GM23338 (cell line): ENCODE data around the gene RRH. TPM values are rescaled to one million over a fixed set of nuclear protein-coding genes. Genes with fewer than 3 reads are reported as not detected.

Source experiments
- ATAC-seq: fragments of 200-7000 bp; cut with Tn5 transposase; 3 replicates; pipeline ENCODE4 v1.9.1; 2020
- DNase-seq: peaks from one replicate; pipeline ENCODE4 v3.0.0-alpha.2; 2015; ENCODE audit warnings: low spot score
- H2AFZ ChIP-seq: fragments of 200-600 bp; sonication (generic); 2 replicates; pipeline ENCODE4 v1.8.0; 2016; ENCODE audit warnings: antibody characterized with exemption, mild to moderate bottlenecking, moderate library complexity
- H3F3A ChIP-seq: fragments of 200-600 bp; sonication (generic); replicated peaks from 2 replicates; pipeline ENCODE4 v1.8.0; 2017; ENCODE audit warnings: antibody characterized with exemption, mixed run types, low read depth
- H3K27ac ChIP-seq: fragments of 200-600 bp; sonication (generic); 2 replicates; pipeline ENCODE4 v1.6.1; 2016; ENCODE audit warnings: low read depth
- H3K27me3 ChIP-seq: fragments of 200-600 bp; sonication (generic); 2 replicates; pipeline ENCODE4 v1.8.0; 2016; ENCODE audit warnings: mild to moderate bottlenecking, mixed run types, moderate library complexity; ENCODE audit not compliant: insufficient read depth
- H3K36me3 ChIP-seq: fragments of 200-600 bp; sonication (generic); 2 replicates; pipeline ENCODE4 v1.8.0; 2016; ENCODE audit warnings: mild to moderate bottlenecking; ENCODE audit not compliant: insufficient read depth
- H3K4me1 ChIP-seq: fragments of 200-600 bp; sonication (generic); 2 replicates; pipeline ENCODE4 v1.8.0; 2016; ENCODE audit warnings: mild to moderate bottlenecking, moderate library complexity; ENCODE audit not compliant: insufficient read depth
- H3K4me2 ChIP-seq: fragments of 200-600 bp; sonication (generic); 2 replicates; pipeline ENCODE4 v1.7.1; 2017; ENCODE audit warnings: mixed run types
- H3K4me3 ChIP-seq: fragments of 200-600 bp; sonication (generic); 2 replicates; pipeline ENCODE4 v1.6.1; 2016; ENCODE audit warnings: mixed run types
- H3K79me2 ChIP-seq: fragments of 200-600 bp; sonication (generic); replicated peaks from 2 replicates; pipeline ENCODE4 v1.8.0; 2017; ENCODE audit warnings: mild to moderate bottlenecking; ENCODE audit not compliant: insufficient read depth
- H3K9me2 ChIP-seq: fragments of 200-600 bp; sonication (generic); 2 replicates; pipeline ENCODE4 v1.8.0; 2017; ENCODE audit not compliant: insufficient read depth
- H4K20me1 ChIP-seq: fragments of 200-600 bp; sonication (generic); replicated peaks from 2 replicates; pipeline ENCODE4 v1.8.0; 2017; ENCODE audit warnings: mild to moderate bottlenecking; ENCODE audit not compliant: insufficient read depth
- H3K27ac Mint-ChIP-seq: 2 replicates; pipeline ENCODE4 v1.8.0; 2020; ENCODE audit warnings: inconsistent platforms, mild to moderate bottlenecking, moderate library complexity, mixed read lengths
- H3K27me3 Mint-ChIP-seq: 3 replicates; pipeline ENCODE4 v1.8.0; 2022; ENCODE audit warnings: low read depth, mild to moderate bottlenecking, moderate library complexity, mixed read lengths, inconsistent platforms; ENCODE audit not compliant: insufficient read depth, poor library complexity
- H3K36me3 Mint-ChIP-seq: 3 replicates; pipeline ENCODE4 v1.8.0; 2021; ENCODE audit warnings: low read depth, mild to moderate bottlenecking, inconsistent platforms, moderate library complexity, mixed read lengths
- H3K4me1 Mint-ChIP-seq: 3 replicates; pipeline ENCODE4 v1.8.0; 2020; ENCODE audit warnings: mild to moderate bottlenecking, inconsistent platforms, mixed read lengths
- H3K4me3 Mint-ChIP-seq: 3 replicates; pipeline ENCODE4 v1.8.0; 2021; ENCODE audit warnings: moderate library complexity, mild to moderate bottlenecking, inconsistent platforms, mixed read lengths
- H3K9me3 Mint-ChIP-seq: 3 replicates; pipeline ENCODE4 v1.8.0; 2020; ENCODE audit warnings: moderate library complexity, mild to moderate bottlenecking, inconsistent platforms, mixed read lengths
- CREB1 ChIP-seq: fragments of 250-450 bp; sonication (Bioruptor Pico); IDR thresholded peaks from 2 replicates; pipeline ENCODE4 v1.5.0; 2020; ENCODE audit warnings: low read depth, mild to moderate bottlenecking, moderate library complexity
- EZH2phosphoT487 ChIP-seq: fragments of 200-600 bp; sonication (generic); IDR thresholded peaks from one replicate; pipeline ENCODE4 v1.8.1; 2018; ENCODE audit warnings: antibody characterized with exemption; ENCODE audit not compliant: unreplicated experiment
- JUNB ChIP-seq: IDR thresholded peaks from one replicate; pipeline ENCODE4 v1.6.1; 2016; ENCODE audit warnings: antibody characterized with exemption; ENCODE audit not compliant: unreplicated experiment
- NANOG ChIP-seq: IDR thresholded peaks from 2 replicates; pipeline ENCODE4 v1.6.1; 2016; ENCODE audit warnings: antibody characterized with exemption, borderline replicate concordance
- POLR2AphosphoS5 ChIP-seq: IDR thresholded peaks from 2 replicates; pipeline ENCODE4 v1.6.1; 2016; ENCODE audit warnings: antibody characterized with exemption, low read depth
- REST ChIP-seq: IDR thresholded peaks from one replicate; pipeline ENCODE4 v1.6.1; 2018; ENCODE audit warnings: antibody characterized with exemption; ENCODE audit not compliant: unreplicated experiment
- STAT1 ChIP-seq: IDR thresholded peaks from one replicate; pipeline ENCODE4 v1.6.1; 2016; ENCODE audit warnings: antibody characterized with exemption; ENCODE audit not compliant: unreplicated experiment
- ZNF114 ChIP-seq: fragments of 250-450 bp; sonication (Bioruptor Pico); IDR thresholded peaks from 2 replicates; pipeline ENCODE4 v1.5.0; 2020; ENCODE audit warnings: mild to moderate bottlenecking, moderate library complexity
- ZNF331 ChIP-seq: fragments of 250-450 bp; sonication (Bioruptor Pico); IDR thresholded peaks from 2 replicates; pipeline ENCODE4 v1.5.0; 2020; ENCODE audit warnings: low read depth, mild to moderate bottlenecking, moderate library complexity
- polyA plus RNA-seq: library from polyadenylated mRNA; unstranded; fragments of >200 nt; fragmentation: Nextera tagmentation; extraction: Ambion mirVana; gene quantifications from 2 replicates; pipeline ENCODE4 v1.2.1, GENCODE V29; 2016
- total RNA-seq: library from RNA; depleted of rRNA; stranded (reverse); fragments of >200 nt; shearing (Covaris generic); gene quantifications from 2 replicates; pipeline ENCODE4 v1.2.3, GENCODE V29; 2014
- TF ChIP-seq, protein P1 (sequence below): fragments of 250-450 bp; sonication (Bioruptor Pico); IDR thresholded peaks from 2 replicates; pipeline ENCODE4 v1.5.0; 2020; ENCODE audit warnings: mild to moderate bottlenecking, moderate library complexity
- TF ChIP-seq, protein P2 (sequence below), 2 experiments: fragments of 200-600 bp in 1 of 2; sonication (generic) in 1 of 2; conservative IDR thresholded peaks; 2 replicates each; pipeline versions ENCODE4 v1.5.1 to v1.6.1; 2016 to 2017; ENCODE audit warnings: antibody characterized with exemption in 2 of 2, low read depth in 2 of 2, mild to moderate bottlenecking in 2 of 2, moderate library complexity in 1 of 2
- TF ChIP-seq, protein P3 (sequence below): IDR thresholded peaks from 2 replicates; pipeline ENCODE4 v1.6.1; 2016; ENCODE audit warnings: antibody characterized with exemption

Gene RRH
- total and polyA plus RNA-seq, 2 experiments from 2014 or later = not detected

DNA sequence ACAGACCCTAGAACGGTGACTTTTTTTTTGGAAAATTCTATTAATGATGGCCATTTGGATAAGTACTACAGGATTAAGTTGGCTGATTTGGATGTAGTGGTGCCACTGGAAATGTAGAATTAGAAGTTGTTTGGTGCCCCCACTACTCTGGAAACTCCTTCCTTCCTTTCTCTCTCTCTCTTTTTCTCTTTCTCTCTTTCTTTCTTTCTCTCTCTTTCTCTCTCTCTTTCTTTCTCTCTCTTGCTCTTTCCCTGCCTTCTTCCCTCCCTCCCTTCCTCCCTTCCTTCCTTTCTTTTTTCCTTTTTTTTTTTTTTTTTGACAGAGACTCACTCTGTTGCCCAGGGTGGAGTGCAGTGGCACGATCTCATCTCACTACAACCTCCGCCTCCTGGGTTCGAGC is 9.5 kb upstream of the RRH start (continued):
- TF ChIP-seq NANOG (no peak), EZH2phosphoT487 (no peak), ZNF331 (no peak)

DNA sequence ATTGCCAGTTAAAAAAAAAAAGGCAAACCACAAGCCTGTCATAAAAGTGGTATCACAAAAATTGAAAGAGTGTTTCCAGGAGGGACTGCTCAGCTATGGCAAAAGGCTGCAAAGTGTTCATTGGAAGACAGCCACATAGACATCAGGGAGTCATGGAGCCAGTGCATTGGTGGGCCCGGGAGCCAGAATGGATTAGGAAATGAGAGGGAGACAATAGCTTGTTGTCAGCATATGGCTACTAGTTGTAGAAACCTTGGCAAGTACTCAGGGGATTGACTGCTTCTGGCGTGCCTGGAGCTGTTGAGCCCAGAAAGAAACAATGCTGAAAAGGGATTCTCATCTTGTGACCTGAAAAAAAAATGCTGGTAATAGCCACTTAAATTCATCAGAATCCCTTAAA is 7.2 kb upstream of the RRH start:
- peaks cover 81% of the 10 kb centered on the region for H3K36me3 Mint-ChIP-seq
- TF ChIP-seq, protein P1, sequence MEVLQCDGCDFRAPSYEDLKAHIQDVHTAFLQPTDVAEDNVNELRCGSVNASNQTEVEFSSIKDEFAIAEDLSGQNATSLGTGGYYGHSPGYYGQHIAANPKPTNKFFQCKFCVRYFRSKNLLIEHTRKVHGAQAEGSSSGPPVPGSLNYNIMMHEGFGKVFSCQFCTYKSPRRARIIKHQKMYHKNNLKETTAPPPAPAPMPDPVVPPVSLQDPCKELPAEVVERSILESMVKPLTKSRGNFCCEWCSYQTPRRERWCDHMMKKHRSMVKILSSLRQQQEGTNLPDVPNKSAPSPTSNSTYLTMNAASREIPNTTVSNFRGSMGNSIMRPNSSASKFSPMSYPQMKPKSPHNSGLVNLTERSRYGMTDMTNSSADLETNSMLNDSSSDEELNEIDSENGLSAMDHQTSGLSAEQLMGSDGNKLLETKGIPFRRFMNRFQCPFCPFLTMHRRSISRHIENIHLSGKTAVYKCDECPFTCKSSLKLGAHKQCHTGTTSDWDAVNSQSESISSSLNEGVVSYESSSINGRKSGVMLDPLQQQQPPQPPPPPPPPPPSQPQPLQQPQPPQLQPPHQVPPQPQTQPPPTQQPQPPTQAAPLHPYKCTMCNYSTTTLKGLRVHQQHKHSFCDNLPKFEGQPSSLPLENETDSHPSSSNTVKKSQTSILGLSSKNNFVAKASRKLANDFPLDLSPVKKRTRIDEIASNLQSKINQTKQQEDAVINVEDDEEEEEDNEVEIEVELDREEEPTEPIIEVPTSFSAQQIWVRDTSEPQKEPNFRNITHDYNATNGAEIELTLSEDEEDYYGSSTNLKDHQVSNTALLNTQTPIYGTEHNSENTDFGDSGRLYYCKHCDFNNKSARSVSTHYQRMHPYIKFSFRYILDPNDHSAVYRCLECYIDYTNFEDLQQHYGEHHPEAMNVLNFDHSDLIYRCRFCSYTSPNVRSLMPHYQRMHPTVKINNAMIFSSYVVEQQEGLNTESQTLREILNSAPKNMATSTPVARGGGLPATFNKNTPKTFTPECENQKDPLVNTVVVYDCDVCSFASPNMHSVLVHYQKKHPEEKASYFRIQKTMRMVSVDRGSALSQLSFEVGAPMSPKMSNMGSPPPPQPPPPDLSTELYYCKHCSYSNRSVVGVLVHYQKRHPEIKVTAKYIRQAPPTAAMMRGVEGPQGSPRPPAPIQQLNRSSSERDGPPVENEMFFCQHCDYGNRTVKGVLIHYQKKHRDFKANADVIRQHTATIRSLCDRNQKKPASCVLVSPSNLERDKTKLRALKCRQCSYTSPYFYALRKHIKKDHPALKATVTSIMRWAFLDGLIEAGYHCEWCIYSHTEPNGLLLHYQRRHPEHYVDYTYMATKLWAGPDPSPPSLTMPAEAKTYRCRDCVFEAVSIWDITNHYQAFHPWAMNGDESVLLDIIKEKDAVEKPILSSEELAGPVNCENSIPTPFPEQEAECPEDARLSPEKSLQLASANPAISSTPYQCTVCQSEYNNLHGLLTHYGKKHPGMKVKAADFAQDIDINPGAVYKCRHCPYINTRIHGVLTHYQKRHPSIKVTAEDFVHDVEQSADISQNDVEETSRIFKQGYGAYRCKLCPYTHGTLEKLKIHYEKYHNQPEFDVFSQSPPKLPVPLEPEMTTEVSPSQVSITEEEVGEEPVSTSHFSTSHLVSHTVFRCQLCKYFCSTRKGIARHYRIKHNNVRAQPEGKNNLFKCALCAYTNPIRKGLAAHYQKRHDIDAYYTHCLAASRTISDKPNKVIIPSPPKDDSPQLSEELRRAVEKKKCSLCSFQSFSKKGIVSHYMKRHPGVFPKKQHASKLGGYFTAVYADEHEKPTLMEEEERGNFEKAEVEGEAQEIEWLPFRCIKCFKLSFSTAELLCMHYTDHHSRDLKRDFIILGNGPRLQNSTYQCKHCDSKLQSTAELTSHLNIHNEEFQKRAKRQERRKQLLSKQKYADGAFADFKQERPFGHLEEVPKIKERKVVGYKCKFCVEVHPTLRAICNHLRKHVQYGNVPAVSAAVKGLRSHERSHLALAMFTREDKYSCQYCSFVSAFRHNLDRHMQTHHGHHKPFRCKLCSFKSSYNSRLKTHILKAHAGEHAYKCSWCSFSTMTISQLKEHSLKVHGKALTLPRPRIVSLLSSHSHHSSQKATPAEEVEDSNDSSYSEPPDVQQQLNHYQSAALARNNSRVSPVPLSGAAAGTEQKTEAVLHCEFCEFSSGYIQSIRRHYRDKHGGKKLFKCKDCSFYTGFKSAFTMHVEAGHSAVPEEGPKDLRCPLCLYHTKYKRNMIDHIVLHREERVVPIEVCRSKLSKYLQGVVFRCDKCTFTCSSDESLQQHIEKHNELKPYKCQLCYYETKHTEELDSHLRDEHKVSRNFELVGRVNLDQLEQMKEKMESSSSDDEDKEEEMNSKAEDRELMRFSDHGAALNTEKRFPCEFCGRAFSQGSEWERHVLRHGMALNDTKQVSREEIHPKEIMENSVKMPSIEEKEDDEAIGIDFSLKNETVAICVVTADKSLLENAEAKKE (CRISPR knock-in tag) = no peak
- TF ChIP-seq, protein P2, sequence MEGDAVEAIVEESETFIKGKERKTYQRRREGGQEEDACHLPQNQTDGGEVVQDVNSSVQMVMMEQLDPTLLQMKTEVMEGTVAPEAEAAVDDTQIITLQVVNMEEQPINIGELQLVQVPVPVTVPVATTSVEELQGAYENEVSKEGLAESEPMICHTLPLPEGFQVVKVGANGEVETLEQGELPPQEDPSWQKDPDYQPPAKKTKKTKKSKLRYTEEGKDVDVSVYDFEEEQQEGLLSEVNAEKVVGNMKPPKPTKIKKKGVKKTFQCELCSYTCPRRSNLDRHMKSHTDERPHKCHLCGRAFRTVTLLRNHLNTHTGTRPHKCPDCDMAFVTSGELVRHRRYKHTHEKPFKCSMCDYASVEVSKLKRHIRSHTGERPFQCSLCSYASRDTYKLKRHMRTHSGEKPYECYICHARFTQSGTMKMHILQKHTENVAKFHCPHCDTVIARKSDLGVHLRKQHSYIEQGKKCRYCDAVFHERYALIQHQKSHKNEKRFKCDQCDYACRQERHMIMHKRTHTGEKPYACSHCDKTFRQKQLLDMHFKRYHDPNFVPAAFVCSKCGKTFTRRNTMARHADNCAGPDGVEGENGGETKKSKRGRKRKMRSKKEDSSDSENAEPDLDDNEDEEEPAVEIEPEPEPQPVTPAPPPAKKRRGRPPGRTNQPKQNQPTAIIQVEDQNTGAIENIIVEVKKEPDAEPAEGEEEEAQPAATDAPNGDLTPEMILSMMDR (conservative IDR thresholded peaks at IDR 0.05; ENCODE audit: low read depth in 2 of 2) = no peak
- TF ChIP-seq STAT1 = no peak
- no peak for TF ChIP-seq CREB1 (CRISPR knock-in tag)
- no peak for TF ChIP-seq EZH2phosphoT487
- TF ChIP-seq REST = no peak
- TF ChIP-seq POLR2AphosphoS5 = no peak
- TF ChIP-seq NANOG = no peak
- TF ChIP-seq JUNB = no peak
- TF ChIP-seq, protein P3, sequence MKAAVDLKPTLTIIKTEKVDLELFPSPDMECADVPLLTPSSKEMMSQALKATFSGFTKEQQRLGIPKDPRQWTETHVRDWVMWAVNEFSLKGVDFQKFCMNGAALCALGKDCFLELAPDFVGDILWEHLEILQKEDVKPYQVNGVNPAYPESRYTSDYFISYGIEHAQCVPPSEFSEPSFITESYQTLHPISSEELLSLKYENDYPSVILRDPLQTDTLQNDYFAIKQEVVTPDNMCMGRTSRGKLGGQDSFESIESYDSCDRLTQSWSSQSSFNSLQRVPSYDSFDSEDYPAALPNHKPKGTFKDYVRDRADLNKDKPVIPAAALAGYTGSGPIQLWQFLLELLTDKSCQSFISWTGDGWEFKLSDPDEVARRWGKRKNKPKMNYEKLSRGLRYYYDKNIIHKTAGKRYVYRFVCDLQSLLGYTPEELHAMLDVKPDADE = no peak
- no peak for TF ChIP-seq ZNF114 (CRISPR knock-in tag)

More for the DNA sequence above, 7.2 kb upstream of the RRH start:
- Mint-ChIP-seq H3K9me3 (no peaks in the 10 kb centered on the region; the same call in 2 of the 3 replicates), H3K27ac (no peak overlapping the region), H3K27me3 (peaks cover 16% of the 10 kb centered on the region), H3K4me3 (no peak overlapping the region), H3K4me1 (peaks cover 12% of the 10 kb centered on the region)
- Histone ChIP-seq H3K79me2 (peaks cover 57% of the 10 kb centered on the region), H3F3A (no peaks in the 10 kb centered on the region), H3K4me3 (no peak overlapping the region), H3K36me3 (peaks cover 42% of the 10 kb centered on the region), H3K9me2 (no peaks in the 10 kb centered on the region), H3K4me2 (no peak overlapping the region), H4K20me1 (peaks cover 7% of the 10 kb centered on the region), H3K27ac (no peak overlapping the region), H3K4me1 (0 out of 2 replicates have a peak, but pooled peaks cover 7% of the 10 kb centered on the region), H2AFZ (no peak overlapping the region), H3K27me3 (no peaks in the 10 kb centered on the region)
- no peak for ATAC-seq
- DNase-seq = no peak
